Lung (tissue), 12 donors: ENCODE results near the gene CPLX1. TPM values are rescaled to one million over a fixed set of nuclear protein-coding genes. Genes with fewer than 3 reads are reported as not detected.

Experiments used
- ATAC-seq: fragments of 200-7000 bp; cut with Tn5 transposase; one replicate; pipeline ENCODE4 v1.9.1; 2020; ENCODE audit warnings: moderate number of reproducible peaks; ENCODE audit not compliant: insufficient read depth, low FRiP score
- DNase-seq, 3 donors: peaks; one replicate each; pipeline ENCODE4 v3.0.0-alpha.2; 2013 to 2017
- H3K27ac ChIP-seq, 2 donors: one replicate each; pipeline ENCODE4 v1.5.1; 2013; ENCODE audit warnings: mild to moderate bottlenecking in 2 of 2, moderate library complexity in 2 of 2, control low read depth in 1 of 2, inconsistent platforms in 1 of 2, low read depth in 1 of 2, low read length in 1 of 2
- H3K27me3 ChIP-seq, 3 donors: one replicate each; pipeline ENCODE4 v1.5.1; 2013; ENCODE audit warnings: low read length in 2 of 3; ENCODE audit not compliant: control insufficient read depth in 3 of 3, insufficient read depth in 3 of 3
- H3K36me3 ChIP-seq, 4 donors: one replicate each; pipeline ENCODE4 v1.5.1; 2013; ENCODE audit warnings: low read length in 4 of 4, mild to moderate bottlenecking in 1 of 4, moderate library complexity in 1 of 4; ENCODE audit not compliant: control insufficient read depth in 4 of 4, insufficient read depth in 4 of 4
- H3K4me1 ChIP-seq, 5 donors: one replicate each; pipeline ENCODE4 v1.5.1; 2013; ENCODE audit warnings: low read length in 5 of 5, mild to moderate bottlenecking in 2 of 5, moderate library complexity in 1 of 5; ENCODE audit not compliant: control insufficient read depth in 5 of 5, insufficient read depth in 5 of 5
- H3K4me3 ChIP-seq: one replicate; pipeline ENCODE4 v1.5.1; 2013; ENCODE audit warnings: mild to moderate bottlenecking, control low read depth, moderate library complexity
- H3K9ac ChIP-seq, 2 donors: one replicate each; pipeline ENCODE4 v1.5.1; 2013; ENCODE audit warnings: low read length in 2 of 2, control low read depth in 1 of 2; ENCODE audit not compliant: insufficient read depth in 1 of 2
- H3K9me3 ChIP-seq, 4 donors: one replicate each; pipeline ENCODE4 v1.5.1; 2013; ENCODE audit warnings: low read length in 3 of 4, mild to moderate bottlenecking in 1 of 4, moderate library complexity in 1 of 4; ENCODE audit not compliant: control insufficient read depth in 4 of 4, insufficient read depth in 3 of 4
- CTCF ChIP-seq: IDR thresholded peaks from 2 replicates; pipeline ENCODE4 v1.5.1; 2012; ENCODE audit warnings: mild to moderate bottlenecking; ENCODE audit errors: control extremely low read depth, extremely low read depth
- WGBS, 2 donors: extraction: QIAGEN DNeasy Blood & Tissue Kit; methylation state at CpG; one replicate each; pipeline ENCODE4 v1.1.7; 2013; 5-methylcytosine and 5-hydroxymethylcytosine counted together
- polyA plus RNA-seq, 2 donors: library from polyadenylated mRNA; stranded (reverse); fragments of 200-250 nt; gene quantifications; one replicate each; pipeline ENCODE4 v1.2.1, GENCODE V29; 2013
- total RNA-seq, 2 donors: library from RNA; depleted of rRNA in 1 of 2; stranded (reverse); fragments of >200 nt in 1 of 2; gene quantifications; one replicate each; pipeline ENCODE4 v1.2.1, GENCODE V29; 2014 to 2021
- donor health status: control.
- donor health status: control.
- donor health status: Bipolar disorder and iron deficiency.
- donor health status: healthy.
- donor health status: DM: yes; HTN: yes; CAD: no.

CPLX1 gene
- total and polyA plus RNA-seq, 4 donors = 1.1 to 3.9 (median 2.1) TPM

GRCh38 chr4:837772-838171 is 11.8 kb upstream of the CPLX1 start:
- H3K36me3 ChIP-seq = peaks cover 0 to 2% (median 0%) of the 10 kb centered on the region in 4 donors
- DNase-seq (no peak), ATAC-seq (no peak)
- no peak overlapping the region for H3K4me3 ChIP-seq
- H3K9me3 ChIP-seq = peaks cover 0 to 23% (median 0%) of the 10 kb centered on the region in 4 donors
- no peak overlapping the region for H3K9ac ChIP-seq
- no peak for TF ChIP-seq CTCF
- peaks cover 0 to 3% (median 0%) of the 10 kb centered on the region in 3 donors for H3K27me3 ChIP-seq
- H3K27ac ChIP-seq = no peak overlapping the region
- H3K4me1 ChIP-seq = no peaks in the 10 kb centered on the region
- 97% methylated on average over 1 of the region's 1 CpG for WGBS, 2 donors

GRCh38 chr4:836750-837301 is 10.9 kb upstream of the CPLX1 start:
- ATAC-seq = no peak
- TF ChIP-seq CTCF = no peak

GRCh38 chr4:836003-836511 is 10.1 kb upstream of the CPLX1 start:
- no peaks in the 10 kb centered on the region for H3K36me3 ChIP-seq
- no peak for TF ChIP-seq CTCF
- no peak for ATAC-seq
- peaks cover 0 to 34% (median 0%) of the 10 kb centered on the region in 4 donors for H3K9me3 ChIP-seq
- no peak for DNase-seq
- no peak overlapping the region for H3K27ac ChIP-seq
- H3K4me3 ChIP-seq = no peak overlapping the region
- peaks cover 0 to 3% (median 0%) of the 10 kb centered on the region in 3 donors for H3K27me3 ChIP-seq
- H3K4me1 ChIP-seq = no peaks in the 10 kb centered on the region
- H3K9ac ChIP-seq = no peak overlapping the region
- 94 to 95% methylated on average over 32 of the region's 32 CpGs for WGBS, 2 donors

More at GRCh38 chr4:836750-837301, 10.9 kb upstream of the CPLX1 start:
- H3K27ac ChIP-seq = no peak overlapping the region
- peaks cover 0 to 3% (median 0%) of the 10 kb centered on the region in 3 donors for H3K27me3 ChIP-seq
- no peaks in the 10 kb centered on the region for H3K4me1 ChIP-seq
- no peak overlapping the region for H3K9ac ChIP-seq
- H3K4me3 ChIP-seq = no peak overlapping the region
- H3K9me3 ChIP-seq = peaks cover 0 to 27% (median 0%) of the 10 kb centered on the region in 4 donors
- H3K36me3 ChIP-seq = no peaks in the 10 kb centered on the region
- DNase-seq = peak; percentile 39 to 42 (median 41)
- 79 to 85% methylated on average over 20 to 22 of the region's 22 CpGs for WGBS, 2 donors
